ENCODE data around the gene SLC25A21.

GRCh38 chr14:36971263-36971855 lies 201.0 kb downstream of the SLC25A21 start:
- TF ChIP-seq POLR2A (IDR thresholded peaks at IDR 0.05), result no peak
- TF ChIP-seq CTCF (IDR thresholded peaks at IDR 0.05), result no peak
